Activated CD4-positive, alpha-beta memory T cell treated with anti-CD3 and anti-CD28 coated beads for 36 hours (primary cell): ENCODE results near the gene SELENOT. TPM values are rescaled to one million over a fixed set of nuclear protein-coding genes. Genes with fewer than 3 reads are reported as not detected.

Experiments used
- CTCF ChIA-PET: fragments of 350-600 bp; sonication (Branson Sonifier 250); formaldehyde crosslinking; loops from one replicate; lab custom pipeline; 2021; ENCODE audit warnings: antibody characterized with exemption, inconsistent platforms; lab: Charles Lee
- POLR2A ChIA-PET: fragments of 350-600 bp; sonication (Branson Sonifier 250); formaldehyde crosslinking; loops from one replicate; lab custom pipeline; 2021; ENCODE audit warnings: antibody characterized with exemption; lab: Charles Lee
- DNase-seq: peaks from one replicate; pipeline ENCODE4 v3.0.0-alpha.2; 2020
- H3K27ac Mint-ChIP-seq: one replicate; pipeline ENCODE4 v1.8.0; 2021; ENCODE audit warnings: mixed read lengths
- H3K27me3 Mint-ChIP-seq: one replicate; pipeline ENCODE4 v1.8.0; 2021; ENCODE audit warnings: mixed read lengths
- H3K36me3 Mint-ChIP-seq: one replicate; pipeline ENCODE4 v1.8.0; 2021; ENCODE audit warnings: mixed read lengths
- H3K4me1 Mint-ChIP-seq: one replicate; pipeline ENCODE4 v1.8.0; 2021; ENCODE audit warnings: low read depth, mixed read lengths
- H3K4me3 Mint-ChIP-seq: one replicate; pipeline ENCODE4 v1.8.0; 2021; ENCODE audit warnings: mild to moderate bottlenecking, mixed read lengths
- H3K9me3 Mint-ChIP-seq: one replicate; pipeline ENCODE4 v1.8.0; 2021; ENCODE audit warnings: mixed read lengths
- intact Hi-C: fragments of 100-400 bp; cut with micrococcal nuclease; formaldehyde crosslinking; loops from one replicate; pipeline ENCODE4 v1.15.1; 2023
- total RNA-seq, 2 experiments: library from RNA; stranded (reverse); gene quantifications; one replicate each; pipeline ENCODE4 v1.2.3, GENCODE V29; 2021

SELENOT gene
- total RNA-seq, result 100 to 1,000 TPM; 105 to 111 TPM

GRCh38 chr3:150603153-150603979 lies at the start of gene SELENOT:
Gene SELENOT (plus strand): TSS chr3:150603321. CDS start chr3:150603363, 42 bp downstream.
- intact Hi-C loops, result loop anchor here (1.0 to 10.0 kb wide), 7 partner anchors 21 to 599 kb away; partner anchors contain the start of genes EIF2A, ERICH6, GPR171 and SERP1
- peak within 1 kb of the TSS; percentile 96 for H3K4me3 Mint-ChIP-seq
- POLR2A ChIA-PET, result interaction anchor here (0.6 to 2.0 kb wide), 24 partner anchors 9 to 194 kb away, joined by 3 to 20 read pairs (median 4); partner anchors contain the start of genes EIF2A, SERP1 and SIAH2

GRCh38 chr3:150555859-150556436 lies 47.2 kb upstream of the SELENOT start:
- ChIA-PET CTCF (interaction anchor here (0.5 to 0.6 kb wide), 2 partner anchors 279 to 601 kb away, joined by 3 read pairs; no protein-coding TSS in a partner anchor), POLR2A (no interaction called here)
- H3K27ac Mint-ChIP-seq, result peak overlapping the region; percentile 36
- H3K36me3 Mint-ChIP-seq, result peaks cover 43% of the 10 kb centered on the region
- no peak for DNase-seq
- peaks cover 32% of the 10 kb centered on the region for H3K4me1 Mint-ChIP-seq
- H3K27me3 Mint-ChIP-seq, result no peaks in the 10 kb centered on the region
- intact Hi-C loops, result no loop called here
- H3K9me3 Mint-ChIP-seq, result no peaks in the 10 kb centered on the region
- no peak overlapping the region for H3K4me3 Mint-ChIP-seq

More at GRCh38 chr3:150603153-150603979, at the start of gene SELENOT:
- peak; percentile 96 for DNase-seq
- Mint-ChIP-seq H3K27ac (peak within 1 kb of the TSS; percentile 97), H3K4me1 (peaks cover 51% of the 10 kb centered on the region), H3K9me3 (no peaks in the 10 kb centered on the region), H3K36me3 (peaks cover 34% of the 10 kb centered on the region), H3K27me3 (no peaks in the 10 kb centered on the region)
- CTCF ChIA-PET, result interaction anchor here (0.6 to 1.6 kb wide), 10 partner anchors 13 to 191 kb away, joined by 3 to 8 read pairs (median 3); partner anchors contain the start of gene SIAH2

- H3K27me3 Mint-ChIP-seq, result no peaks in the 10 kb centered on the region
- ChIA-PET CTCF (interaction anchor here (0.5 to 0.9 kb wide), 2 partner anchors 231 to 278 kb away, joined by 3 read pairs; no protein-coding TSS in a partner anchor), POLR2A (no interaction called here)
- intact Hi-C loops, result no loop called here
- H3K36me3 Mint-ChIP-seq, result peaks cover 43% of the 10 kb centered on the region
- peaks cover 30% of the 10 kb centered on the region for H3K4me1 Mint-ChIP-seq
- no peak overlapping the region for H3K27ac Mint-ChIP-seq
- no peak overlapping the region for H3K4me3 Mint-ChIP-seq
- no peak for DNase-seq
- no peaks in the 10 kb centered on the region for H3K9me3 Mint-ChIP-seq
Observed at GRCh38 chr3:150556792-150557191, 46.3 kb upstream of the SELENOT start.

- POLR2A ChIA-PET, result no interaction called here
- Mint-ChIP-seq H3K9me3 (no peaks in the 10 kb centered on the region), H3K27me3 (no peaks in the 10 kb centered on the region), H3K36me3 (peaks cover 41% of the 10 kb centered on the region), H3K27ac (no peak overlapping the region), H3K4me1 (peaks cover 27% of the 10 kb centered on the region), H3K4me3 (no peak overlapping the region)
- intact Hi-C loops, result no loop called here
- no peak for DNase-seq
- CTCF ChIA-PET, result interaction anchor here (0.7 kb wide), 1 partner anchor 62 kb away, joined by 4 read pairs; no protein-coding TSS in a partner anchor
Observed at GRCh38 chr3:150557725-150558124, 45.4 kb upstream of the SELENOT start.

GRCh38 chr3:150564243-150564642 lies 38.9 kb upstream of the SELENOT start:
- H3K9me3 Mint-ChIP-seq, result no peaks in the 10 kb centered on the region
- no peak overlapping the region for H3K4me3 Mint-ChIP-seq
- H3K4me1 Mint-ChIP-seq, result no peaks in the 10 kb centered on the region
- intact Hi-C loops, result no loop called here
- POLR2A ChIA-PET, result no interaction called here
- peaks cover 16% of the 10 kb centered on the region for H3K36me3 Mint-ChIP-seq
- CTCF ChIA-PET, result no interaction called here
- no peak for DNase-seq
- no peak overlapping the region for H3K27ac Mint-ChIP-seq
- H3K27me3 Mint-ChIP-seq, result no peaks in the 10 kb centered on the region

DNA sequence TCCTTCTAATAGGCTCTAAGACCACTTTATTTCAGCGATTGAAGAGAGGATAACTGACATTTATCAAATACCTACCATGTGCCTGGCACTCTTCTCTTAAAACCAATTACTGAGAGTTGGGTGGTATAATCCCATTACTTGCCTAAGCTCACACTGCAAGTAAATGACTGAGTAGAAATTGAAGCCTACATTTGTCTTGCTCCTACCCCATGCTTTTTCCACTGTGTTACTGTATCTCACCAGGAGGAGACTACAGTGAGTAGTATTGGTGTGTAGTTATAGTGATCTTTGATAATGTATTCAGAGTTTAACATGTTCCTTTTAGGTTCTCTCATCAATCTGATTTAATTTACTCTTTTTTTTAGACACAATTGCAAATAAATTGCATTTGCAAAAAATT lies 35.8 kb upstream of the SELENOT start:
- peaks cover 25% of the 10 kb centered on the region for H3K36me3 Mint-ChIP-seq
- POLR2A ChIA-PET, result no interaction called here
- DNase-seq, result no peak
- H3K27me3 Mint-ChIP-seq, result no peaks in the 10 kb centered on the region
- intact Hi-C loops, result no loop called here
- H3K4me3 Mint-ChIP-seq, result no peak overlapping the region
- H3K9me3 Mint-ChIP-seq, result no peaks in the 10 kb centered on the region
- no peak overlapping the region for H3K27ac Mint-ChIP-seq
- H3K4me1 Mint-ChIP-seq, result no peaks in the 10 kb centered on the region
- CTCF ChIA-PET, result interaction anchor here (1.8 kb wide), 1 partner anchor 154 kb away, joined by 5 read pairs; no protein-coding TSS in a partner anchor

DNA sequence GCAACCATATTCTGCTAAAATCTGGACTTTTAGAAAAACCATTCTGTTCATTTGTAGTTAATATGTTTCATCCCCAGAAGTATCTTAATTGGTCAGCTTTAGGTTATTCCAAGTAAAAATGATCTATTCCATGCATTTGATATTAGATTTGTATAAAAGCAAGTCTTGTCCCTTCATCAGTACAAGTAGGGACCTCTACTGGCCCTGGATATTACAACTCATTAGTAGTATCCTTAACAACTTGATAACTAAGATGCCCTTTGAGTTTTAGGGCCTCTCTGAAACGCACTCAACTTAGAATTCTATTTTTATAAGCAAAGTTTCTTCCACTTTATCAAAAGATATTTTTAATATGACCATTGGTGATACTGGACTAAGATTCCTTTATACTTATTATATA lies 25.3 kb upstream of the SELENOT start:
- ChIA-PET POLR2A (interaction anchor here (1.5 kb wide), 1 partner anchor 25 kb away, joined by 4 read pairs; the partner anchor contains the start of gene SELENOT), CTCF (interaction anchor here (0.7 kb wide), 1 partner anchor 71 kb away, joined by 3 read pairs; no protein-coding TSS in a partner anchor)
- peaks cover 20% of the 10 kb centered on the region for H3K4me1 Mint-ChIP-seq
- peaks cover 37% of the 10 kb centered on the region for H3K36me3 Mint-ChIP-seq
- intact Hi-C loops, result no loop called here
- no peaks in the 10 kb centered on the region for H3K27me3 Mint-ChIP-seq
- H3K27ac Mint-ChIP-seq, result no peak overlapping the region
- H3K4me3 Mint-ChIP-seq, result no peak overlapping the region
- no peak for DNase-seq
- H3K9me3 Mint-ChIP-seq, result no peaks in the 10 kb centered on the region

DNA sequence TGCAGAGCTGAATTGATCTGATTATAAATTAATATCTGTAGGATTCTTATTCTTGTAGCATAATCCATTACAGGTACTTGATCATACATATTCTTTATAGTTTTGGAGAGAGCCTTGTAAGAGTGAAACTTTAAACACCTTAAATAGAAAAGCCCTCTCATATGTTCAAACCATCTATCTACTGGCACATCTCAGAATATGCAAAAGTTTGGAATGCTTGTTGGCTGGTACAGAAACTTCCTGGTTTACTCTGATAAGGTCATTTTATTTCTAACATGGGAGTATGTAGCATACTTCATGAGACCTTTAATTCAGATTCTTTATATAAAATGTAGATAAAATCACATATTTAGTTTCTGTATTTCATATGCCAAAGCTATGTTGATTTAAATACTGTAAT lies 21.9 kb upstream of the SELENOT start:
- no peak overlapping the region for H3K4me3 Mint-ChIP-seq
- no peak for DNase-seq
- H3K27ac Mint-ChIP-seq, result no peak overlapping the region
- intact Hi-C loops, result no loop called here
- CTCF ChIA-PET, result interaction anchor here (0.6 kb wide), 1 partner anchor 32 kb away, joined by 3 read pairs; no protein-coding TSS in a partner anchor
- H3K36me3 Mint-ChIP-seq, result peaks cover 50% of the 10 kb centered on the region
- no peaks in the 10 kb centered on the region for H3K9me3 Mint-ChIP-seq
- H3K4me1 Mint-ChIP-seq, result peaks cover 16% of the 10 kb centered on the region
- POLR2A ChIA-PET, result interaction anchor here (1.1 kb wide), 1 partner anchor 22 kb away, joined by 3 read pairs; the partner anchor contains the start of gene SELENOT
- no peaks in the 10 kb centered on the region for H3K27me3 Mint-ChIP-seq

- intact Hi-C loops, result loop anchor here (1.0 to 2.0 kb wide), 3 partner anchors 20 to 156 kb away; partner anchors contain the start of genes EIF2A, SELENOT and SERP1
- CTCF ChIA-PET, result no interaction called here
Observed at GRCh38 chr3:150582620-150583019, 20.5 kb upstream of the SELENOT start.

DNA sequence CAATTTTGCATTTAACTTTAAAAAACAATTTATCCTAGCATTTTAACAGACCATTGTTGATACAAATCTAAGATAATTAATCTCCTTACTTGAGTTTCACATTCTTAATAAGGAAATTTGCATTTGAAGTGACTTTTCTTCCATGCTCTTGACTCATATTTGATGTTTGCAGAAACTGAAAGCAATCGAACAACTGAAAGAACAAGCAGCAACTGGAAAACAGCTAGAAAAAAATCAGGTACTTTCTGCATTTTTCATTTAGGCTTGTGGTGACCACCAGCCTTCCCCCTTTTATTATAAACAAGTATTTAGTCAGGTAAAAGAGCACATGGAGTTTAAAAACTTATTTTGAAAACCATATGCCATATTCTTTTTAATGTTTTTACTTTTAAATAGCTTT lies 20.1 kb upstream of the SELENOT start:
- Mint-ChIP-seq H3K36me3 (peaks cover 34% of the 10 kb centered on the region), H3K27ac (peak overlapping the region; percentile 81), H3K9me3 (no peaks in the 10 kb centered on the region), H3K4me3 (no peak overlapping the region), H3K27me3 (no peaks in the 10 kb centered on the region), H3K4me1 (peaks cover 12% of the 10 kb centered on the region)
- ChIA-PET POLR2A (interaction anchor here (0.5 to 1.5 kb wide), 2 partner anchors 20 to 424 kb away, joined by 4 to 6 read pairs; partner anchors contain the start of gene SELENOT), CTCF (no interaction called here)
- DNase-seq, result no peak
- intact Hi-C loops, result loop anchor here (1.0 to 2.0 kb wide), 3 partner anchors 20 to 155 kb away; partner anchors contain the start of genes EIF2A, SELENOT and SERP1

More at GRCh38 chr3:150582620-150583019, 20.5 kb upstream of the SELENOT start:
- POLR2A ChIA-PET, result interaction anchor here (0.5 to 1.5 kb wide), 2 partner anchors 20 to 425 kb away, joined by 4 to 6 read pairs; partner anchors contain the start of gene SELENOT
- H3K4me3 Mint-ChIP-seq, result no peak overlapping the region
- H3K27me3 Mint-ChIP-seq, result no peaks in the 10 kb centered on the region
- peaks cover 12% of the 10 kb centered on the region for H3K4me1 Mint-ChIP-seq
- H3K36me3 Mint-ChIP-seq, result peaks cover 38% of the 10 kb centered on the region
- no peak for DNase-seq
- H3K27ac Mint-ChIP-seq, result peak overlapping the region; percentile 81
- no peaks in the 10 kb centered on the region for H3K9me3 Mint-ChIP-seq

DNA sequence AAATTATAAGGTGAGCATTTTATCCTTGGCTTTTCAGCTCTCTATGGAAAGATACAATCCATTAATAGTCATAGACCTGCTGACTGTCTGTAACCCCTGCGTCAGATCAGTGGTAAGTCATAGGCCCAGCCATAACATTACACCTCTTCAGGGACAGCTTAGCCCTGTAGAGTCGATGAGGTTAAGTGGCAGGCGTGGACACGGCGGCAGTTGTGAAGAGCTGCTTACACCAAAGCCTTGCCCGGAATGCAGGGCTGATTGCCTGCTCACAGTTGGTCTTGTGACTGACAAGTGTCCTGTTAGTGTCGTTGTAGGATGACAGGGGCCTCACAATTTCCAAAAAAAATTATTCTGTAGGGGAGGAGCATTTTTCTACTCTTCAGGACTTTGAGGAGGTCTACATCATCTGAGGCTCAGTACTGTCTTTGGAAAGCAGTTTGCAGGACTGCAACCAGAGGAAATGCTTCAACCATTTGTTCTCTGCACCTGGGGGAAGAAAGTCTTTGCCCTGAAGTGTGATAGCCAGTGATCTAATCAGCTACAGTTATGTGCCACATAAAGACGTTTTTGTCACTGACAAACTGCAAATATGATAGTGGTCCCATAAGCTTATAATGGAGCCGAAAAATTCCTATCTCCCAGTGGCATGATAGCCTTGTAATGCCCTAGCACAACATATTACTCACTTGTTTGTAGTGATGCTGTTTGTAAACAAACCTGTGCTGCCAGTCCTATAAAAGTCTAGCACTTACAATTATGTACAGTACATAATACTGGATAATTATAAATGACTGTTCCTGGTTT lies 14.9 kb upstream of the SELENOT start:
- no peak for DNase-seq
- H3K9me3 Mint-ChIP-seq, result no peaks in the 10 kb centered on the region
- intact Hi-C loops, result no loop called here
- peaks cover 7% of the 10 kb centered on the region for H3K4me1 Mint-ChIP-seq
- H3K36me3 Mint-ChIP-seq, result peaks cover 17% of the 10 kb centered on the region
- no peaks in the 10 kb centered on the region for H3K27me3 Mint-ChIP-seq
- ChIA-PET POLR2A (interaction anchor here (1.2 kb wide), 2 partner anchors 11 to 15 kb away, joined by 3 read pairs; partner anchors contain the start of gene SELENOT), CTCF (interaction anchor here (1.3 kb wide), 1 partner anchor 15 kb away, joined by 4 read pairs; the partner anchor contains the start of gene SELENOT)
- H3K4me3 Mint-ChIP-seq, result no peak overlapping the region
- H3K27ac Mint-ChIP-seq, result no peak overlapping the region
